GM18498 (cell line): Measurements from ENCODE around the gene ARHGAP31.
"Not testable (repeated sequence)": the region's sequence is repeated elsewhere in the genome, so short reads cannot be mapped to it uniquely, and the experiment has no call there.

Experiments
- ATAC-seq: cut with Tn5 transposase; IDR thresholded peaks from one replicate; pipeline ENCODE4 v1.9.1; 2021; ENCODE audit warnings: mild to moderate bottlenecking, moderate library complexity; ENCODE audit not compliant: unreplicated experiment

ARHGAP31 gene

DNA sequence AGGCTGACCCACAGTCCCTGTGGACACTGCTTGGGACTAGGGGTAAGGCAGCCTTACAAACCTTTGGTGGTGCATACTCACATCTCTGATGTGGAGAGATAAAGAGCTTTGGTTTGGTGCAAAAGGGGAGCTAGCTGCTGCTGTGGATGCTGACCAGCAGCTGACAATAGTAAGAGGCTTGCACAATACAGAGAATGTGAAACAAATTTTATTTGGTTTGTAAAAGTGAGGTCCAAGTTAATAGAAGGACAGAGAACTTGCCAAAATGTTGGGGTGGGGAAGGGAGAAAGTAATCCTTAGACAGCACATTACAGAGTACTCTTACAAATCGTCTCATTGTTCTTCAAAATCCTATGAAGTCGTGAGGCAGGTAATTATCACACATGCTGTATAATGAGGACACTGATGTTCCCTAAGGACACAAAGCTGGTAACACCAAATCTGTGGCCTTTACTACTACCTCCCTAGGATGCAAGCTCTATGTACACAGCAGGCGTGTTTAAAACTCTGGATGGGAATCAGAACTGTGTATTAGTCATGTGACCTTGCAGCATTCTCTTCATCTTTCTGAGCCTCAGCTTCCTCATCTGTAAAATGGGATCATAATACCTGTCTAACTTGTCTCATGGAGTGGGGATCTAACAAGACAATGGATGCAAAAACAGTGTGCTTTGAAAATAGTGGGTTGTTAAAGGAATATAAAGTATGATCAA is 21.6 kb downstream of the ARHGAP31 start:
- no peak for ATAC-seq

DNA sequence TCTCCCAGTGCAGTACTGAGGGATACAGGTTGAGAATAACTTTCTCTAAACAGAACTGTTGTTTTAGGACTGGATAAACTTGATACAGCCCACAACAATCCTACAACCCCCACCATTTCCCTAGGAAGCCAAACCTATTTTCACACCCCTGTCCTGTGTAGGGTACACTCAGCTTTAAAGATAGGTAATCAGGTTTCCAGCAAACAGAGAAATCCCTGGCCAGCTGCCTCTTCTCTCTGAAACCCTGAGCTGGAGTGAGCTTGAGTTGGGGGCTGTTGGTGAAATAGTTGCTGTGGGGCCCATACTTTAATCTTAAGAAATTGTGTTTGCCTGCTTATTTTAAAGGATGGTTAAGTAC is 22.1 kb downstream of the ARHGAP31 start:
- no peak for ATAC-seq

DNA sequence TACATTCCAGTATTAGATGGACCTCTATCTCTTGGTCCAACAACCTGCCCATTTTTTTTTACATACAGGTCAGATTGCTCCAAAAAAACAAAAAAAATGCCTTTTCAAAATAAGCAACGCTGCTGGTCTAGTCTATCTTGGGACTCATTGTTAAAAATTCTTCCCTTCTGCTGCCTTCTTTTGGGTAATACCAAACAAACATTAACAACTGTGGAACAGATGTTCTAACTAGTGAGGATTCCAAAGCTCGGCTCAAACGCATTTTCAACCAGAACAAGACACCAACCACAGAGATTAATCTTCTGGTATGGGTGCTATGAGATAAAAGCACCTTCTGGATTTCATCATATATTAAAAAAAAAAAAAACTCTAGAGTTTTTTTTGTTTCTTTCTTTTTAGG is 24.7 kb downstream of the ARHGAP31 start:
- no peak for ATAC-seq

DNA sequence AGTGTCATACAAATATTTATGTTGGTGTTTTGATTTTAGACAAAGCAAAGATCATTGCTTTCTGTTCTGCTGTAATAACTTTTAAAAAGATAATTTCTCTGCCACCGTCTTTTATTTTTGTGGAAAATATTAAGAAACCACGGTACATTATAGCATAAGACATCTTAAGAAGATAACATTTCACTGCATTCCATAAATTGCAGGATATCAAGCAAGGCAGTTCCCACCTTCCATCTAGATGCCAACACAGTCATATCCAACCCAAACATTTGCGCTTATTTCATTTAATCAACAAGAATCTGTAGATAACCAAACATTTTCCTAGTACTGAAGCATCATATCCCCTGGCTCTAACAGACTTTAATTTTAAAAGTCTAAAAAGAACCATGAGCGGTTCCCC is 25.1 kb downstream of the ARHGAP31 start:
- ATAC-seq, result no peak

DNA sequence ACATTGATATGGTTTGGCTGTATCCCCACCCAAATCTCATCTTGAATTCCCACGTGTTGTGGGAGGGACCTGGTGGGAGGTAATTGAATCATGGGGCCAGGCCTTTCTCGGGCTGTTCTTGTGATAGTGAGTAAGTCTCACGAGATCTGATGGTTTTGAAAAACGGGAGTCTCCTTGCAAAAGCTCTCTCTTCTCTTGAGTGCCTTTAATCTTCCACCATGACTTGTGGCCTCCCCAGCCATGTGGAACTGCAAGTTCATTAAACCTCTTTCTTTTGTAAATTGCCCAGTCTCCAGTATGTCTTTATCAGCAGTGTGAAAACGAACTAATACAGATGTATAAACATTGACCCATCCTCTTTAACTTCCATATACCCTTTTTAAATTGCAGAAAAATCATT is 26.6 kb downstream of the ARHGAP31 start:
- not testable (repeated sequence) for ATAC-seq

DNA sequence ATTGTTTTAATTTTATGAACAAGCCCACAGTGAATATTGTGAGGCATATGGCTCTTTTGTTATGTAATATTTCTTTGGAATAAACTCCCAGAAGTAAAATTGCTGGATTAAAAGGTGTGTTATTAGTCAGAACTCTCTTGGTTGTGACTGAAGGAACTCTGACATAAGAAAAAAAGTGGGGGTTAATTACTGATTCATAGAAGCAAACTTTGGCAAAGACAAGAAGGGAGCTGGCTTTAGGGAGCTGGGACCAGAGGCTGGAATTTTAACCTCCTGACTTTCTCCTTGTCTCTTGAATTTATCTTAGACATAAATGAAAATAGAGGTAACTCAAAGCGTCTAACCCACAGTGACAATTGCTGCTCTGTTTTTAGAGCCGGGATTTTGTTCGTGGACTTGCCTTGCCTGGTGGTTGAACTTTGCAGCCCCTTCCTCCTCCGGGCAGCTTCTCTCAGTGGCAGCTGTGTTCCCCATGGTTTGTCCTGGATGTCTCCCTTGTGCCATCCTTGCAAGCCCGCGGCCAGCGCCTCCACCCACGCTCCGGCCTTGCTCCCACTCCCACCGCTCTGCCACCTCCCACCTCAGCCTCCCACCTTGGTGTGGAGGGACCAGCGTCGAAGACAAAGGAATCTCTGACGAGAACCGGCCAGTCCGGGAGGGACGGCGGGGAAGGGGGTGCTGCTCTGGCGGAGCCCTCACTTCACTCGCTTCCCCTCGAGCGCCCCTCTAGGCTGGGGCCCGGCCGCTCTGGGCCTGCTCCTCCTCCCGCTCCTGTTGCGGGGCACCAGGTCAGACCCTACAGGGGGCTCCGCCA is 28.0 kb downstream of the ARHGAP31 start:
- ATAC-seq, result peak; percentile 41

DNA sequence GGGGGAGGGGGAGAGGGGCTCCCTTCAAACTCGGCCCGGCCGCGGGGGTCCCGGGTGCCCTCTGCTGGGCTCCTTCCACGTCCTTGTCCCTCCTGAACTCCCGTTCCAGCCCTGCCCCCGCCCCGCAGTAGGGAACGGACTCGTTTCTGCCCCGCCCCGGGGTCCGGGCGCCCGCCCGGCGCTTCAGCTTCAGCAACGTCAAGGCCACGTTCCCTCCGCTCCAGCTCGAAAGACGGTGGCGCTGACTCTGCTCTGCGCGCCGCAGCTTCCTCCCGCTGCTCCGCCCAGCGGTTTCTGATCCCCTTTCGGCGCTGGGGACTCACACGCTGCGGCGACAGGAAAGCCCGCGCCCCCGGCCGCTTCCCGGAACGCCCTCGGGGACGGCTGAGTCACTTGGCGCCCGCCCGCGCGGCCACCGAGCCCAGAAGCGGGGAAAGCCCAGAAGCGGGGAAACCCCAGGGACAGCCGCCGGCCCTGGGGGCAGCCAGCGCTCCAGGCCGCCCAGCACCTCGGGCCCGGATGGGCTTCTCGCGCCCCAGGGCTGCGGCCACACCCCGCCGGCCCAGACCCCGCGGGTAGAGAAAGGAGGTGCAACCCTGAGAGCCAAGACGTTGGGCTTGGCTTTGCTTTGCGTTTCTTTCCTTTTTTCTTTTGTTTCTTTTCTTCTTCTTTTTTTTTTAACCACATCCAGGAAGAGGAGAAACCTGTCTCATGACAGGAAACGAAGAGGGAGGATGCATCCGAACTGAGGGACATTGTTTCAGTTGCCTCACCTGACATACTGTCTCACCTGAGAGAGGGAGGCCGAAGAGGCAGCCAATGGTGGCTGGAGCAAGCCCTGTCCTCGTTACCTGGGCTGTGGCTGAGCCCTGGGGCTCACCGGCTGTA is 28.9 kb downstream of the ARHGAP31 start:
- peak; percentile 90 for ATAC-seq

DNA sequence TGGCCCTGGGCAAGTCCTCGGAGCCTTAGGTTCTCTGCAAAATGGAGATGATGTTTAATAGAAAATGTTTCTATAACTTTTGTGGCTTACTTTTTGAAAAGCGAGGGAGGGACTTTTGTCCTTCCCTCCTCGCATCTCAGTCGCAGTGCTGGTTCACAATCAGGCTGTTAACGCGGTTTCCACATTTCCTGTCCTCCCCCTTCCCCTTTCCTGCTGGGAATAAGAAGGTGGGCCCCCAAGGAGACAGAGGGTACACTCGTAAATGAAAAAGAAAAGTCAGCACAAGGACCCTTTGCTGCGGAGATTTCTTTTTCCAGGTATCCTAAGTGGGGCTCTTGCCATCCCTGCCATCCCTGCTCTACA is 29.5 kb downstream of the ARHGAP31 start:
- ATAC-seq, result no peak

DNA sequence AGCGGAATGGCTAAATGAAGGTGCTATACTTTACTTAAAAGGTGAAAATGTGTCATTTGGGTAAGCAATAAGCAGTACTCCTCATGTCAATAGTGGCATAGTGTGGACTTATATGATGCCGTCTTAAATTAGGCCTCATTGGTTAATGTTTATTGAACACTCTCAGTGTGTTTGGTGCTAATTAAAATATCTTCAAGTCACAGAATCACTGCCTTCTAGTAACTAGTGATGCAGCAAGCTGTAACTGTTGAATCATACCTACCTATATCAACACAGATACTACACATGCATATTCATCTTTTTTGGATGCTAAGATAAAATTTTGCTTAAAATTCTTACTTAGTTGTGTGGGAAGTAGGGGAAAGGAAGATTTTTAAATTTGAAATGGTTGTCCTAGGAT is 30.7 kb downstream of the ARHGAP31 start:
- no peak for ATAC-seq

DNA sequence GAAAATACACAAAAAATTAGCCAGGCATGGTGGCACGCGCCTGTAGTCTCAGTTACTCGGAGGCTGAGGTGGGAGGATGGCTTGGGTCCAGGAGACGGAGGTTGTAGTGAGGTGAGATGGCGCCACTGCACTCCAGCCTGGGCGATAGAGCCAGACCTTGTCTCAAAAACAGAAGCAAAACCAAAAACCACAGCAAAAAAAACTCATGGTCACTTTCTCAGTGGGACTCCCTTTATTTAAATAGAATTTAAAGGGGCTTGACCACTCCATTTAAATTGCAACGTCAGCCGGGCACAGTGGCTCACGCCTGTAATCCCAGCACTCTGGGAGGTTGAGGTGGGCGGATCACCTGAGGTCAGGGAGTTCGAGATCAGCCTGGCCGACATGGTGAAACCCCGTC is 32.8 kb downstream of the ARHGAP31 start:
- no peak for ATAC-seq

DNA sequence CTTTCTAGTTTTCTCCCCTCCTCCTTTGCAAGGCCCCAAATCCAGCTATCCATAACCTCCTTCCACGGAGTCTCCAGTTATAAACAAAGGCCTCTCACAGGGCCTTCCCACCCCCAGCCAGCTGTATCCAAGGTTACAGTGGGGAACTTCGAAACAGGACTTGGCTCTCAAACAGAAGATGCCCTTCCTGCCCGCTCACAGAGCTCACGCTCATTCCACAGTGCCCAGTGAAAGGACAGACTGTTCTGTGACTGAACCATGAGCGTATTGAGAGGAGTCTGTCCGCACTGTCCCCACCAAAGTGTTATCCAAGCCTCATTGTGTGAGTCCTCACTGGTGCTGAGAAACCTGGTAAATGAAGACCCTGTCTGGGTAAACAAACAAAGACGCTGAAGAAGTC is 35.4 kb downstream of the ARHGAP31 start:
- ATAC-seq, result no peak

DNA sequence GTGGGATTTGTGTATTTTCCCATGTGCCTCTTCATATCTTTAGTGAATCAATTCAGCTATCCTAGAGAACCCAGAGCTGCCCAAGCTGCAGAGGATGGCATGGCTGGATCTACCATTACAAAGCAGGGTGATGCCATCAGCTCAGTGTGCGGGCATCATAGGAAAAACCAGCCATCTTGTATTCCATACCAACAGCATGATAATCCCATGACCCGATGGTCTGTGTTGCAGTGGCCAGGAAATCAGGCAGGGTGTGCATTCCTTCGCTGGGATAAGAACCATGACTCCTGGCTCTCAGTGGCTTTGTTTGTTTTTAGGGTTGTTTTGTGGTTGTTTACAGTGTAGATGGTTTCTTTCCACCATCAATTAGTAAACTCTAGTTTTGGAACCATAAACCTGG is 36.0 kb downstream of the ARHGAP31 start:
- ATAC-seq, result no peak

DNA sequence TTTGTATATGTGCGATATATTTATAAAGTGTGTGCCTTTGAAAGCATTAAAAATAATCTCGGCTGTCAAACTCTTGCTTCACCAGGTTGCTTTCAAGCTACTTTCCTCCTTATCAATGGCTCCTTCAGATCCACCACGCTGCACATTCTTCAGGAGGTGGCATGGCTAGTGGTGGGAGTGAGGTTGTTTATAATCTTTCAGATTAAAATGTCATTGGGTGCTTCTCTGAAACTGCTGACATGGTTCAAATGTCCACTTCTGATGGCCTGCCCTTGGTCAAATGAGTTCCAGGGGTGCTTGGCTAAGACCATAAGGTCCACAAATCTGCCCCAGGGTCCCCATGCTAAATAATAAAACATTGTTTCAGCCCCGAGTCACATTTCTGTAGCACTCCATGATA is 36.7 kb downstream of the ARHGAP31 start:
- no peak for ATAC-seq

DNA sequence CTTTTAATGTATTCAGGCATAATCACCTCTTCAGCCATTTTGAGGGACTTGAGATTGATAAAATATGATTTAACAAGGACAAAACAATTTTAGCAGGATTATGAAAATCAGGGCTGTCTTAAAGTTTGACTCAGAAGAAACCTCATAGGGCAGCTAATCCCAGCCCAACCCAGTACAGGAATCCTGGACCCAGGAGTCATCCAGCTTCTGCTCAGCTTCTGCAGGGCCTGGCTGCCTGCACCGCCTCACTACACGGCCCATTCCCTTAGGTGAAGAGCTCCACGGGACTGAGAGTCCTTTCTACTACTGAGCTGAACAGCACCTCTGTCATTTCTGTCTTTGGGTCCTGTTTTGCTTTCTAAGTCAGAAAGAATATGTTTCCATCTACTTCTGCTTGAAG is 37.5 kb downstream of the ARHGAP31 start:
- ATAC-seq, result no peak

DNA sequence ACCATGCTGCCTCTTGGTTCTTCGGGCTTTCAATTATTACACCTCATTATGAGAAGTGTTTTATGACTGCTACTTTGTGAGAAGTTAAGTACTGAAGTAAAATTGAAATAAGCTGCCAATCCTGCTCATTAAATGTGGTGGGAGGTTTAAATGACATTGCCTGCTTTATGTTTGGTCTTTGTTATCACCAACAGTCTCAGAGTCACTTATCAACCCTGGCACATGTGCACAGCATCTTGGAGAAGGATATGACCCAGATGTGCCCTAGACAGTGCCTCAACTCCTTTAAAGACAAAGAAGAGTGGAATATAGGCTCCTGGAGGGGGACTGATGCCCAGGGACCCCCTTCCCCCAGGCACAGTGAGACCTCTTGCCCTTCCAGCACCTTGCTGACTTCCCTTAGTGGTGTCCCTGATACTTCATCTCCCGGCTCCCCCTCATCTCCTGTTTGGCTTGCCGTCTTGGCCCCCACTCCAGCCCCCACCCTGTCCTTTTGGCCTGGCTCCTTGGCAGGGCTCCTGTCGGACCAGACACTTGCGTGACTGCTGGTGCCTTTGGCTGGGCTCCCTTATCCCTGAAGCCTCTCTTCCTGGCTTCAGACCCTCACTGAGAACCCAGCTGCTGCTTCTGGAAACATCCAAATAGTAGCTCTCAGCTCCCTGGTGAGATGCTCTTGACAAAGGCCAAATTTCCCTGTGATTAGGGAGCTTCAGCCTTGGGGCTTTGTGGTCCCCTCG is 39.8 kb downstream of the ARHGAP31 start:
- ATAC-seq, result no peak

DNA sequence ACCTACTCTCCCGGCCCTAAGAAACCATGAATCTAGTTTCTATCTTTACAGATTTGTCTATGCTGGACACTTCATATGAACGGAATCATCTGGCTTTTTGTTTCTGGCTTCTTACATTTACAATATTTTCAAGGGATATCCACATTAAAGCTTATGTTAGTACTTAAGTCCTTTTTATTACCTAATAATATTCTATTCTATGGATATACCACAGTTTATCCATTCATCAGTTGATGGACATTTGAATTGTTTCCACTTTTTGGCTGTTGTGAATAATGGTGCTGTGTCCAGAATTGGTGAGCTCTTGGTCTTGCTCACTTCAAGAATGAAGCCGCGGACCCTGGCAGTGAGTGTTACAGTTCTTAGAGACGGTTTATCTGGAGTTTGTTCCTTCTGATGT is 42.6 kb downstream of the ARHGAP31 start:
- no peak for ATAC-seq

DNA sequence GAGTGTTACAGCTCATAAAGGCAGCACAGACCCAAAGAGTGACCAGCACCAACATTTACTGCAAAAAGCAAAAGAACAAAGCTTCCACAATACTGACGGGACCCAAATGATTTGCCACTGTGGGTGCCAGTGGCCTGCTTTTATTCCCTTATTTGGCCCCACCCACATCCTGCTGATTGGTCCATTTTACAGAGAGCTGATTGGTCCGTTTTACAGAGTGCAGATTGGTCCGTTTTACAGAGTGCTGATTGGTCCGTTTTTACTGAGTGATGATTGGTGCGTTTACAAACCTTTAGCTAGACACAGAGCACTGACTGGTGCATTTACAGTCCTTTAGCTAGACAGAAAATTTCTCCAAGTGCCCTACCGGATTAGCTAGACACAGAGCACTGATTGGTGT is 43.2 kb downstream of the ARHGAP31 start:
- ATAC-seq, result not testable (repeated sequence)

DNA sequence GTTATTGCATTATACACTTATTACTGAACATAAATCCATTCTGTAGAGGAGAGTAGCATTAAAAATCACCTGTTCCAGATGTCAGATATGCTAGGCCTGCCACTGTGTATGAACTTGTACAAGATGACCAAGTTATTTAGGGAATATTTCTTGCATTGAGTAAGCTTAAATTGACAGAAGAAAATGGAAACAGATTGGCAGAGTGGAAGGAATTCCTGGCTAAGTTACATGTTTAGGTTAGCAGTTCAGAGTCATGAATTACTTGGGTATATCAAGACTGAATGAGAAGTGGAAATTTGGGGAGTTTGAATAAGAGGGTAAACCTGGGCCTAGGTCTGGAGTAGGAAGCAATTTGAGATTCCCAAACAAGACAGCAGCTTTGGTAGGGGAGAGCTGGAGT is 44.6 kb downstream of the ARHGAP31 start:
- no peak for ATAC-seq

DNA sequence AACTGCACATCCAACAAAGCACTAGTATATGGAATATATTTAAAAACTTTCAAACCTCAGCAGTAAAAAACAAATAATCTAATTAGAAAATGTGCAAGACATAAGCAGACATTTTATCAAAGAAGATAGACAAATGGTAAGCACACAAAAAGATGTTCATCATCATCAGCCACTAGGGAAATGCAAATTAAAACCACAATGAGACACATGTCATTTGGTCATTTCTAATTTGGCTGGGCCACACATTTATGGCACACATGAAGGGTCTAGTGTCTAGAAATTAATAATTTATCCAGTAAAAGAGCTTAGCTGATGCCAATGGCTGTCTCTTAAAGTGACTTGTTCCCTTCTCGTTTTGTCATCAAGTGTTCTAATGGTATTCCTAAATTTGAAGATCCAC is 45.8 kb downstream of the ARHGAP31 start:
- ATAC-seq, result no peak

DNA sequence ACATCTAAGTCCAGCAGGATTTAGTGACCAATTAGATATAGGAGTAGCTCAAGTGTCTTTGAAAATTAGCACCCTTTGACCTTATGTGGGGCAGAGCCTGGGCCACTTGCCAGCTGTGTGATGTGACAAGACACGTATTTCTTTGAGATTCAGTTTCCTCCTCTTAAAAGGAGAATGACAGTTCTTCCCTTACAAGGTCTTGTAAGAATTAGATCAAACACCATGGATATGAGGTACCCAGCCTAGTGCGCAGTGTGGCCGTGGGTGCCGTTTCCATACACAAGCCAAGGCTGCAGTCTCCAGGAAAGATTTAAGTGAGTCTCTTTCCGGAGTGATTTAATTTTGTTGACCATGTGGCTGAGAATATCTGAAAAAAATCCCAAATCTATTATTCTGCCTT is 46.3 kb downstream of the ARHGAP31 start:
- no peak for ATAC-seq

DNA sequence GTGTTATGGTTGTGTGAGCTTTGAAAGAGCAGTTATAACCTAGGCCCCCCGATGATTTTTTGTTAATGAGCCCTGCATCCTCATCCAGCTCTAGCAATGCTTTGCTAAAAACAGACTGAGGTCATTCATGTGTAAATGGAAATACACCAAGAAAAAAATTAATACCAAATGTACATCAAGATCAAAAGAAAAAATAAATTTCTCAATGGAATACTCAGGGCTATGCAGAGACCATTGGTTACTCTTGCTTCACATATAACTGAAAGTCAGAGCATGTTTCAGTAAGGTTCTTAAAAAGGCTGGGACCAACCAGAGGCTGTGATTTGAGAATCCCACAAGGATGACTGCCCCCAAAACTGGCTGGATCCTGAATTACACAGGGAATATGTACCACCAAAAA is 48.0 kb downstream of the ARHGAP31 start:
- ATAC-seq, result no peak
